ENCODE results near the gene LRRN2.

- no peak for TF ChIP-seq CTCF (IDR thresholded peaks at IDR 0.05)
- TF ChIP-seq POLR2A (IDR thresholded peaks at IDR 0.05): no peak
These were observed 36.0 kb upstream of the LRRN2 start for GRCh38 chr1:204721373-204722055.

All from body of pancreas (tissue), 4 donors.